ENCODE results near the gene ABCA10.
"Not testable (repeated sequence)": the region's sequence is repeated elsewhere in the genome, so short reads cannot be mapped to it uniquely, and the experiment has no call there.

ABCA10 gene

DNA sequence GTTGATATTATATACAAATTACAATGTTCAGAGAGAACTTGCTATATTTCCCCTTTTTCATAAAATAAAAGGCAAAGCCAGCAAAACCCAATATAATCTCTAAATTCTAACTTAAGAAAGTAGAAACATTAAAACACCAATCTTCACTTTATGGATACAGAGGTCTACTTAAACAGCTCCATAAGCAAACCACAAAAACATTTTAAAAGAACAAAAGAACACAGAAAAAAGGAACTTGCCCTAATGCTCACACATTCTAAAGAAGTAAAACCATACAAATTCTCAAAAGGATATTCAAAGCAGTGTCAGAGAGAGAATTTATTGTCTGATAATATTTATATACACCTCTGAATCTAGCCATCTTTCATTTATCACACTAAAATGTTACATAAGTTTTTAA is 606 bp downstream of the ABCA10 start:
- FAIRE-seq, result no peak

DNA sequence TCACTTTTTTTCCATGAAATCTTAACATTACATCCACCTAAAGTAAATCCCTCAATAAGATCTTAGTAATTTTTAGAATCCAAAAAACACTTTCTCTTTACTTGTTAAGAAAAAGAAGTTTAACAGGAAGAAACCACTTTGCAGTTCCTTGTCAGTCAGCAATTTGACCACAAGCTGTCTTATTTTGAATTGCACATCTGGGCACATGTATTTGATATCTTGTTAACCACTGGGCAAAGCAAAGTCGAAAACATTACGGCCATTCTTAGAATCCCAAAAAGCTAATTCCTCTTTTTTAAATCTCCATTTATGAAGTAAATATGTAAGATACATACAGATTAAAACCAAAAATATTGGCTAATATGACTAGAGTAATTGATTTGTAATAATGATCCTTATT is 1.1 kb downstream of the ABCA10 start:
- no peak for FAIRE-seq

DNA sequence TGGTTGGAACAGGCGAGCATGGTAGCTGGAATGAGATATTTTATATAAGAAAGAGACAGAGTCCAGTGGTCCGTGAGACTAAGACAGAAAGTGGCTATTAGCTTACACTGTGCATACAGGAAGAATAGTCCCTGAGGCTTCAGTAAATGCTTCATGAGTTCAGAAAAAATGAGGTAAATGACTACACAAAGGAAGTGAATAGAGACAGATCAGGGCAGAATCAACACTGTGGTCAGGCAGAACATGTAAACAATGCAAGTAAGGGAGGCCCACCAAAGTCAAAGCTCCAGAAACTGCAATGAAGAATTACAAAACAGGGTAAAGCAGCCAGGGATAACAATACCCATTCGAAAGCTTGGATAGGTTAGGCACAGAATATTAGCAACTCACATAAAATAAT is 4.8 kb downstream of the ABCA10 start:
- FAIRE-seq, result no peak

DNA sequence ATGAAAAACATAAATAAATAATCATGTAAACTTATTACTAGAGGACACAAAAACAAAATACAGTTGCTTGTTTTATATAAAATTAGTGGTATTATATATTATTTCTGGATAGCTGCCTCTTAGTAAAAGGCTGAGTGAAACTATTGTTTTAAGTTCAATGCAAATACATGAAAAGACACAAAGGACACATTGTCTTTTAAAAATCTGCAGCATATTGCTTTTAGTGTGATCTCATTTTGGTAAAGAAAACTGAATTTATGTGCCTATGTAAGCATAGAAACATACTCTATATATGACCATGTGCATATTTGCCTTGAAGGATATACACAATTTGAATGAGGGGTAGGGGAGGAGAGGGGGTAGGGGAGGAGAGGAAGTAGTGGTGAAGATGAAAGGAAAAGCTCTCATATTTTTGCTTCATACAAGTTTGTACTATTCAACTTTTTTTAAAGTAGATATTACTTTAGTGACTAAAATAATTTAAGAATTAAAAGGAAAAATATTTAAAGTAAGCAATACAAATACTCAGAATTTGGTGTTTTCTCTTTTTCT is 5.8 kb downstream of the ABCA10 start:
- FAIRE-seq, result no peak

DNA sequence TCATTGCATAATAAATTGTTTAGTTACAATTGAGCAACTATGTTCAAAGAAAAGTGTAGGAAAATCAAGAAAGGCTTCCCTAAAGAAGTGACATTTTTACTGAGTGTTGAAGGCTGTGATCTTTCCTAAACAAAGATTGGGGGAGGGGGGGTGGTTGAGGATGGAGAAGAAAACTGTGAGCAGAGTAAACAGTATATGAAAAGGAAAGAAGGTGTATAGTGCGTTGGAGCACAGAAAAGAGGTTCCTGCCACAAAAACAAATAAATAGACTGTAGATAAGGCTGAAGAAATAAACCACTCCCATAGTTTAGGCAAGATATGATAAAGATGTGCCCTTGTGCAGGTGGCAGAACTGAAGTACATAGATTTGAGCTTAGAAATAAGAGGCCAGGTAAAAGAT is 8.5 kb downstream of the ABCA10 start:
- FAIRE-seq, result no peak

DNA sequence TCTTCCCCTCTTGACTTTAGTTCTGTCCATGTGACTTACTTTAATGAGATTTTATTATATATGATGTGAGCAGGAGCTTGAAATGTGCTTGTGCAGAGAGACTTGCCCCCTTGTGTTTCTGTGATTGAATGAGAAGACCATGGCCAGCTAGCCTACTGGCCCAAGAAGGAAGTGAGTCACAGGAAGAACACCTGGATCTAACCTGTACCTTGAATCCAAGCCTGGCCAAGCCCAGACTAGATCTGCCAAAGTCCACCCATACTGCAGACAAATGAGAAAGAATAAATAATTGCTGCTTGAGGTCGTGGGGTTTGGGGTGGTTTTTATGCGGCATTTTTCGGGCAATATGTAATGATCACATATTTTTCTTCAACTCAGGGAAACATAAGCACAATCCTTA is 9.6 kb downstream of the ABCA10 start:
- FAIRE-seq, result no peak

DNA sequence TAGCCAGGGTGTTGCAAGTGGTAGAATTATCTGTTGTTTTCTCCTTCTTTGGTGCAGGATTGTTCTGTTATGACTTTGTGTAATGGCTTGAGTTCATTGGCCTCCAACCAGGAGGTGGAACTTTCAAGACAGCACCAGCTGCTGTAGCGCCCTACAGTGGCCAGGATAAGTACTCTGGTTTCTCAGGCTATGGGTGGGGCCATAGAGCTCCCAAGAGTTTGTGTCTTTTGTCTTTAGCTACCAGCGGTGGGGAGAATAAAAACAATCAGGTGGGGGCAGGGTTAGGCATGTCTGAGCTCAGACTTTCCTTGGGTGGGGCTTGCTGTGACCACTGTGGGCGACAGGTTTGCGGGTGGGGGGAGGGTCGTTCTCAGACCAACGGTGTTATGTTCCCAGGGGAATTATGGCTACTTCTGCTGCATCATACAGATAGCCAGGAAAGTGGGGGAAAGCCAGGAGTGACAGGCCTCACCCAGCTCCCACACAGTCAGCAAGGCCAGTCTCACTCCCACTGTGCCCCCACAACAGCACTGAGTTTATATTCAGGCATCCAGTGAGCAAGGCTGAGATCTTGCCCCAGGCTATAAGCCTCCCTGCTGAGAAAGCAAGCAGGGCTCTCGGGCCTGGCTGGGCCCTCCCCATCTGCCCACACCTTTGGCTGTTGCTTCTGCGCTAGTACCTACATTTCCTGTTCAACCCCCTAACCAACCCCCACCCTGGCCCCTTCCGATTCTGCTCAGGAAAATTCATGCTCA is 15.4 kb downstream of the ABCA10 start:
- no peak for FAIRE-seq

DNA sequence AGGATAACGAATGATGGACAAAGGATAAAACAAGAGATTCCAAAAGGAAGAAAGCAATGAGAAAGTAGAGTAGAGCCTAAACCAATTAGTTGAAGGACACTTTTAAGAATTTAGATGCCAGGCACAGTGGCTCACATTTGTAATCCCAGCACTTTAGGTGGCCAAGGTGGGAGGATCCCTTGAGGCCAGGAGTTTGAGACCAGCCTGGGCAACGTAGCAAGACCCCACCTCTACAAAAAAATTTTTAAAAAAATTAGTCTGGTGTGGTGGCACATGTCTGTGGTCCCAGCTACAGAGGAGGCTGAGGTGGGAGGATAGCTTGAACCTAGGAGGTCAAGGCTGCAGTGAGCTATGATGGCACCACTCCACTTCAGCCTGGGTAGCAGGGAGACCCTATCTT is 20.0 kb downstream of the ABCA10 start:
- no peak for FAIRE-seq

DNA sequence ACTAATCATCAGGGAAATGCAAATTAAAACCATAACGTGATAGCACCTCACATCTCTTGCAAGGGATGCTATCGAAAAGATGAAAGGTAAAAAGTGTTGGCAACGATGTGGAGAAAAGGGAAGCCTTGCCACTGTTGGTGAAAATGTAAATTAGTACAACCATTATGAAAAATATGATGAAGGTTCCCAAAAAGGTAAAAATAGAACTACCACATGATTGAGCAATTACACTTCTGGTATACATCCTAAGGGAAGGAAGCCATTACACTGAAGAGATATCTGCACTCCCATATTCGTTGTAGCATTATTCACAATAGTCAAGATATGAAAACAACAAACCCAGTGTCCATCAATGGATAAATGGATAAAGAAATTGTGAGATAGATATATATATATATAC is 21.5 kb downstream of the ABCA10 start:
- no peak for FAIRE-seq

DNA sequence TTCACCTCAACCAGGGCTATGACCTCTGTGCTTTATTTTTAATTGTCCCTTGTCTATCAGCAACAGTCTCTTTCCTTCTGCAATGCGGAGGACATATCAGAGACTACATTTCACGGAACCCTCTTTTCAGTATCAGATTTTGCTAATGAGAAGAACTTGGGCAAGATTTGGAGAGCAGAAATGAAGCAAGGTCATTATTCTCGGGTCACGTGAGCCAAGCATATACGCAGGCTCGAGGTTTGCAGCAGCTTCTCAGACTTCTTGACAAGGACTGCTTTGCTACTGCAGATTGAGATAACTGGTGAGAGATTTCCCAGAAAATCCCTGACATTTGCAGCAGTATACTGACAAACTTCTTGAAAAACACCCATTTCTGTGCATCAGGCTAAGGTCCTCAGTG is 30.4 kb downstream of the ABCA10 start:
- no peak for FAIRE-seq

DNA sequence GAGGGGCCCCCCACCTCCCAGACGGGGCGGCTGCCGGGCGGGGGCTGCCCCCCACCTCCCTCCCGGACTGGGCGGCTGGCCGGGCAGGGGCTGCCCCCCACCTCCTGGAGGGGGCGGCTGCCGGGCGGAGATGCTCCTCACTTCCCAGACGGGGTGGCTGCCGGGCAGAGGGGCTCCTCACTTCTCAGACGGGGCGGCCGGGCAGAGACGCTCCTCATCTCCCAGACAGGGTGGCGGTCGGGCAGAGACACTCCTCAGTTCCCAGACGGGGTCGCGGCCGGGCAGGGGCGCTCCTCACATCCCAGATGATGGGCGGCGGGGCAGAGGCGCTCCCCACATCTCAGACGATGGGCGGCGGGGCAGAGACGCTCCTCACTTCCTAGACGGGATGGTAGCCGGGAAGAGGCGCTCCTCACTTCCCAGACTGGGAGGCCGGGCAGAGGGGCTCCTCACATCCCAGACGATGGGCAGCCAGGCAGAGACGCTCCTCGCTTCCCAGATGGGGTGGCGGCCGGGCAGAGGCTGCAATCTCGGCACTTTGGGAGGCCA is 32.4 kb downstream of the ABCA10 start:
- FAIRE-seq, result not testable (repeated sequence)

DNA sequence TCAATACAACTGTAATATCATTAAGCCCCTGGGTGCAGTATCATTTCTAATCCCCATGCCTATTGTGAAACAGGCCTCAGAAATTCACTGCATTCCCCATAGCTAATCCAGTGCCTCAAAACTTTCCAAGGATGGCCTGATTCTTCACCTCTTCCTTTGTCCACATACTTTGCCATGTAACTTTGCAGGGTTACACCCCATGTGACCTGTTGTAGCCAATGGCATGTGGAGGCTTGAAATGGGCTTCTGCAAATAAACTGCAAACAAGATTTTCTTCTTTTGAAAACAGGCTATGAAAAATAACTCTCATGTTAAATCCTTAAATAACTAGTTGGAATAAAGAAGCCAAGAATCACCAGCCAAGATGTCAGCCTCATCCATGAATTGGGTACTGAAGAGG is 35.9 kb downstream of the ABCA10 start:
- FAIRE-seq, result no peak

DNA sequence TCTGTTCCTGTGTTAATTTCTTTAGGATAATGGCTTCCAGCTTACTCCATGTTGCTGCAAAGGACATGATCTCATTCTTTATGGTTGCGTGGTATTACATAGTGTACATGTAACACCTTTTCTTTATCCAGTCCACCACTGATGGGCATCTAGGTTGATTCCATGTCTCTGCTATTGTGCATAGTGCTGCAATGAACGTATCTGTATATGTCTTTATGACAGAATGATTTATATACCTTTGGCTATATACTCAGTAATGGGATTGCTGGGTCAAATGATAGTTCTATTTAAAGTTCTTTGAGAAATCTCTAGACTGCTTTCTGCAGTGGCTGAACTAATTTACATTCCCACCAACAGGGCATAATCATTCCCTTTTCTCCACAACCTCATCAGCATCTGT is 39.8 kb downstream of the ABCA10 start:
- FAIRE-seq, result no peak

DNA sequence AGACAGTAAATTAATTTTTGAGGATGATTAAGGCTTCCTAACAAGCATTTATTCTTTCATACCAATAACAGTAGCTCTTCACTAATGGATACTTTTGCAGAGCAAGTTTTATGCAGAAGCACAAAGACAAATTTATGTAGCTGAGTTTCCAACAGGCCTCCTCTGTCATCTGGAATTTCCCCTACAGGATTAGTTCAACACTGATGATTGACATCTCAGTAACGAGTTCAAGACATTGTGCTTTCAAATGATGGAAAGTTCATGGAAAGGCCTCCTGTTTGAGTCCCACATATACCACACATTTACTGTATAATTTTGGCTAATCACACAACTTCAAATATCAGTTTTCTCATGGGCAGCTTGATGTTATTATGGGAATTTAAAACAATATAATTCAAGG is 40.6 kb downstream of the ABCA10 start:
- no peak for FAIRE-seq

DNA sequence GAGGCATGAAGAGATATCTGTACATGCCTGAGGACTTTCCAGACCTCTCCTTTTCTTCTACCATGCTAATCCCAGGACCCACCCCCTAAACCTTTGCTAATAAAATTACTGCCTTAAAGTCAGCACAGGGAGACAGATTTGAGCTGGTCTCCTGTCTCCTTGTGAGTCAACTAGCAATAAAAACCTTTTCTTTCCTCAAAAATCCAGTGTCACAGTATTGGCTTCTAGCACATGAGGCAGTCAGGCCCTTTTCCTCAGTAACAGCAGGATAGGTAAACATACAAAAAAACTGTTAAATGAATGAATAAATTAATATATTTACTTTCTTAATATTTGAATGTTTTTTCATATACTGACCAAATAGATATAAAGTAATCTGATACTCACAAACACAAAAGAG is 41.3 kb downstream of the ABCA10 start:
- FAIRE-seq, result no peak

DNA sequence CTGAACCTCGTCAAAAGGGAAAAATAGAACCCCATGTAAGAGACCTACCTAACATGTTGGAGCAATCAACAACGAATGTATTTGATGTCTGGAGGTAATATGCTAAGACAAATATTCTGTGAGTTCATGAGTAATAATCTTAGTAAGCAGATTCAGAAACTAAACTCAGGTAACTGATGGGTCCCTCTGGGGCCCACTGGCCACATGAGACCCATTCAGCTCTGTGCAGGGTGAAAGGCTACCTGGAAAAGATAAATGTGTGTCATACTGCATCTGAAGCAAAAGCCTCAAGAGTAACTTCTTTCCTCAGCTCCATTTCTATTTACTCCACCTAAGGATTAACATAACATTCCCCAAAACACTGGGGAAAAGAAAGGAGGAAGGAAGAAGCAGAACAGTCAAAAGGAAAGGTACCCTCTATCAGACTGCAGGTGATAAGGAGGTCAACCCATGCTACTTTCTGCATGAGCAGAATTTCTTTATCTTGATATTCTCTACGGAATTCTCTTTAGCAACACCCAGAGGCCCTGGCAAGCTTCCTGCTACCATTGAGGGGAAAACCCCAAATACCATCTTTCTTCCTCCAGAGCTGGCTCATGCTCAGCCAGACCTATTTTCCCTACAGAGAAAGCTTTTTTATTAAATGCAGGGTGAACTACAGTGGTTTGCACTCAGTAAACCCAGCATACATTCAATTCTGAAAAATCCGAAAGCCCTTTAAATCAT is 49.2 kb downstream of the ABCA10 start:
- no peak for FAIRE-seq

DNA sequence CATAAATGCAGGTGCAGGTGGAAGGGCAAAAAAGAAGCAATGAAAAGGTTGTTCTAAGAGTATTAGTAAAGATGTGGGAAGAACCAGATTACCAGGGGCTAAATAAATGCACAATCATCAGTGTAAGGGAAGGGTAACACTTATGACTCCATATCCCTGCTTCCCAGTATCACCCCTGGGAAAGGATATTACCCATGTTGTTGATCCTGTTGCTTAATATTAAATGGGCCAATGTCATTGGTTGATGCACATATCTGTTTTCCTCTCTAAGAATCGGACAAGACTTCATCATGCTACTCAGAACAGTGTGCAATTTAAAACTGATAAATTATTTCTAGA is 52.2 kb downstream of the ABCA10 start:
- no peak for FAIRE-seq

DNA sequence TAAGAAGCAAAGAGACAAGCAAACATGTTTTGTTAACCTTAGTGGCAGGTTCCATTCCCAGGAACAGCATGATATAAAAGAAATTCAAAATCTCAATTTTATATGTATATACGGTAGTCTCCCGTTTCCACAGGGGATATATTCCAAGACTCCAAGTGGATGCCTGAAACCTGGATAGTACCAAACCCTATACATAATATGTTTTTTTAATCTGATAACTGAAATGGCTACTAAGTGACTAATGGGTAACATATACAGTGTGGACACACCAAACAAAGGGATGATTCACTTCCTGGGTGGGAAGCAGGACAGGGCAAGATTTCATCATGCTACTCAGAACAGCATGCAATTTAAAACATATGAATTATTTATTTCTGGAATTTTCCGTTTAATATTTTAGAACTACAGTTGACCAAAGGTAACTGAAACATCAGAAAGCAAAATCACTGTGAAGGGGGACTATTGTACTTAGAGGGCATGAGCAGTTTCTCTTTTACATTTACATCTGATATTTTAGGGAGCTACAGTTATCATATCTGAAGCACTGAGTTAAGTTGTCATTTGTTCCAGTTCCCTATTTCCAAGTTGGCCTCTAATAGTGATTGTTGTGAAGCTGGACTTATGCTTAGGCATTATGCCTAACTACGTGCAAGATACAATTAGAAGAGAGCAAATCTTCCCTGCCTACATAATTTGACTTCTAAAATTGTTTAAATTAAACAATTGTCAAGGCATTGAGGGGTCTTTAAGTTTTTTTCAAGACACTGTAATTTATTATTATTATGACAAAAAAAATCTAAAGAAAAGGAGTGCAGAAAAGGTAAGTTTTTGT is 52.8 kb downstream of the ABCA10 start:
- no peak for FAIRE-seq

DNA sequence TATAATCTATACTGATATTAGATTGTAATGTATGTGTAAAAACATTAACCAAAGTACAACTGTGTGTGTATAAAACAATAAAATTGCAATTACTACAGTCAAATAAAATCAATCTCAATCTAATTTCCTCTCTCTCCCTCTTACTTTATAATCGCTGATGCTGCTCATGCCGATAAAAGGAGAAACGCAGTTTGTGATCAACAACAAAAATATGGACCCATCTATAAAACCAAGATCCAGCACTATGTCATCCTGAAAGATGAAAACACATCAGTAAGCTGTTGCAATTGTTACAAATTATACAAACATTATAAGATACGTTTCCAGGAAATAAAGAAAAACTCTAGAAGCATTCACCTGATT is 53.4 kb downstream of the ABCA10 start:
- no peak for FAIRE-seq

DNA sequence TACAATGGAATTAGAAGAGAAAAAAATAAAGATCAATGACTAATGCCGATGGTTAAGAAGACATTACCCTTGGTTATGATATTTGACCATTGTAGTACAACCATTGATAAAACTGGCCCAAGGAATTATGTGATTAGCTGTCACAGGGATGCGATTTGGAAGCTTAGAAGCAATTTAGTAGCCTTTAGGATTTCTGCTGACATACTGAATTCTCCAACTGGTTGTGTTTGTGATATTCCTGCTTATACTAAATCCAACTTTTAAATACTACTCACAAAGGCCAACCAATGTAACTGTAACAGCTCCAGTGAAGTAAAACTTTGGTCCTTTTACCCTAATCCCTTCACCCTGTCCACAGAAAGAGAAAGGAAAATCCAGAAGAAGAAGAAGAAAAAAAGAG is 55.5 kb downstream of the ABCA10 start:
- no peak for FAIRE-seq

DNA sequence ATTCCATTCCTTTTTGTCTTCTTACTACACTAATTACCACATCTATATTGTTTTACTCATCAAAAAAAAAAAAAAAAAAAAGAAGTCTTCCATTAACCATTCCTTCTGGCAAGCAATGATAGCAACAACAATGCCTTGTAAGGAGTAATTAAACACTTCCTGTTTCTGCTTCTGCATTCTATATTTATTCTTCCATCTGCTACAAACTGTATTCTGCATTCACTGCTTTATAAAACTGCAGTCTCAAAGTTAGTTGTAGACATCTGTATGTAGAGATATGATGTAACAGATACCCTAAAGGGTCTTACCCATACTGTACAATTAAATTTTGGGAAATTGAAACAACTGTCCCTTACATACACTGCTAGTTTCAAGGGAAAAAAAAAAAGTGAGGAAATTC is 58.2 kb downstream of the ABCA10 start:
- no peak for FAIRE-seq

DNA sequence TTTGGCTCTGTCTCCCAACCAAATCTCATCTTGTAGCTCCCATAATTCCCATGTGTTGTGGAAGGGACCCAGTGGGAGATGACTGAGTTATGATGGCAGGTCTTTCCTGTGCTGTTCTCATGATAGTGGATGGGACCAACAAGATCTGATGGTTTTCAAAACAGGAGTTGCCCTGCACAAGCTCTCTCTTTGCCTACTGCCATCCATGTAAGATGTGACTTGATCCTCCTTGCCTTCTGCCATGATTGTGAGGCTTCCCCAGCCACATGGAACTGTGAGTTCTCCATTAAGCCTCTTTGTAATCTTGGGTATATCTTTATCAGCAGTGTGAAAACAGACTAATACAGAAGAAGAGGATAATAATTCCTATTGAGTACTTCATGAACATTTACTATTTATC is 60.0 kb downstream of the ABCA10 start:
- not testable (repeated sequence) for FAIRE-seq

DNA sequence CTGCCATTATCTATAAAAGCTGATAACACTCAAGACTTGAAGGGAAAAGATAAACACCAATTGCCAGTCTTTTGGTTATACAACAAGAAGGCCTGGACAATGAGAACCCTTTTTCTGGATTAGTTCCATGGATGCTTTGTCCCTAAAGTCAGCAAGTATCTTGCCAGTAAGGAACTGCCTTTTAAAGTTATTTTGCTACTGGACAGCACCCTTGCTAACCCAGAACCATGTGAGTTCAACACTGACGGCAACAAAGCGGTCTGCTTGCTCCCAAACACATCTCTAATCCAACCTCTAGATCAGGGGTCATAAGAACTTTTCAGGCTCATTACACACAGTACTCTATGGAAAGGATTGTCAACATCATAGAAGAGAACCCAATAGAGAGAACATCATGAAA is 61.7 kb downstream of the ABCA10 start:
- FAIRE-seq, result no peak

DNA sequence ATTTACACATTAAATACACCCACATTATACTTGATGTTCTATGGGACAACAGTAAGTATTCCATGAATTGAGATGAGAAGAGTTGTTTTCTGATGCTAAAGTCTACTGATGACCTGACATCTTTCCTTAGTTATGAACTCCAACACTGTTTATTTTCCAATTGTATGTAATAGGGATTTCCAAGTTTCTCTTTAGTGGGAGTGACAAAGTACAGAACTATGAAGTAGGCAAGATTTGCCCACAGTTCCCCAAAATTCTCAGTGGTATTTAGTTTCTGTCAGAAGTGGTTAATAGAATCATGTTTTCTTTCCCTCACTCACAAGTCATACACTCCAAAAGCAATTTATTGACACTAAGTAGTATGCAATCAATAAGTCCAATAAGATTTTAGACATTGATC is 64.4 kb downstream of the ABCA10 start:
- no peak for FAIRE-seq

All from TTC549 (cell line).